Activated naive CD4-positive, alpha-beta T cell treated with anti-CD3 and anti-CD28 coated beads, Interleukin-2, amount 50 U/mL, for 24 hours (primary cell): ENCODE results near the gene TRAPPC3.
A peak's percentile ranks its signal among the peaks of the same experiment; 100 is the strongest.

Source experiments
- H3K27ac Mint-ChIP-seq: one replicate; pipeline ENCODE4 v1.8.0; 2021; ENCODE audit warnings: mild to moderate bottlenecking, mixed read lengths
- H3K27me3 Mint-ChIP-seq: one replicate; pipeline ENCODE4 v1.8.0; 2021; ENCODE audit warnings: mixed read lengths
- H3K36me3 Mint-ChIP-seq: one replicate; pipeline ENCODE4 v1.8.0; 2021; ENCODE audit warnings: mixed read lengths
- H3K4me1 Mint-ChIP-seq: one replicate; pipeline ENCODE4 v1.8.0; 2021; ENCODE audit warnings: mixed read lengths
- H3K4me3 Mint-ChIP-seq: one replicate; pipeline ENCODE4 v1.8.0; 2021; ENCODE audit warnings: mild to moderate bottlenecking, mixed read lengths
- H3K9me3 Mint-ChIP-seq: one replicate; pipeline ENCODE4 v1.8.0; 2021; ENCODE audit warnings: mixed read lengths

TRAPPC3 gene

DNA sequence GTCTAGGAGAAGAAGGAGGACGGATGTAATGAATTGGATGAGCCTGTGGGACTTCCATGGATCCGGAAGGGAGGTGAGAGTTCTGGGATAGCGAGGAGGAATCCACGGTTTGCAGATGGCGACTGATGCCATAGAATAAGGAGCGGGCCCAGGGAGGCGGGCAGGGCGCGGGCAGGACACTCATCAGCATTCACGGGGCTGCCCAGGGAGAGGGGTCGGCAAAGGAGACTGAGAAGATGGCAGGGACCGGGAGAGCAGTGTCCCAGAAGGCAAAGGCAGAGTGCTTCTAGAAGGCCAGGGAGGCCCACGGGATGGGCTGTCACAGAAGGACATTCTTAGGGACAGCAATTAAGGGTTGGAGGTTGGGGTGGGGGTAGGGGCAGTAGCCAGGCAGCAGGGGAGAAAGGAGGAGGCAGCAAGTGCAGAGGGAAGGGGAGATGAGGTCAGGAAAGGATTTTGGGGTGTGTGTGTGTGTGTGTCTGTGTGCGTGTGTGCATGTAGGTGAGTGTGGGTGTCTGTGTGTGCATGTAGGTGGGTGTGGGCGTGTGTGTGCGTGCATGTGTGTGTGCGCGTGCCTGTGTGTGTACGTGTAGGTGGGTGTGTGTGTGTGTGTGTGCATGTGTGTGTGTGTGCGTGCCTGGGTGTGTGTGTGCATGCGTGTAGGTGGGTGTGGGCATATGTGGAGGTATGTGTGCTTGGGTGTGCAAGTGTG is 23.1 kb downstream of the TRAPPC3 start:
- Mint-ChIP-seq H3K4me1 (peaks cover 22% of the 10 kb centered on the region), H3K27me3 (peaks cover 28% of the 10 kb centered on the region), H3K9me3 (no peaks in the 10 kb centered on the region), H3K36me3 (no peaks in the 10 kb centered on the region), H3K4me3 (peak overlapping the region; percentile 13), H3K27ac (peak overlapping the region; percentile 20)

DNA sequence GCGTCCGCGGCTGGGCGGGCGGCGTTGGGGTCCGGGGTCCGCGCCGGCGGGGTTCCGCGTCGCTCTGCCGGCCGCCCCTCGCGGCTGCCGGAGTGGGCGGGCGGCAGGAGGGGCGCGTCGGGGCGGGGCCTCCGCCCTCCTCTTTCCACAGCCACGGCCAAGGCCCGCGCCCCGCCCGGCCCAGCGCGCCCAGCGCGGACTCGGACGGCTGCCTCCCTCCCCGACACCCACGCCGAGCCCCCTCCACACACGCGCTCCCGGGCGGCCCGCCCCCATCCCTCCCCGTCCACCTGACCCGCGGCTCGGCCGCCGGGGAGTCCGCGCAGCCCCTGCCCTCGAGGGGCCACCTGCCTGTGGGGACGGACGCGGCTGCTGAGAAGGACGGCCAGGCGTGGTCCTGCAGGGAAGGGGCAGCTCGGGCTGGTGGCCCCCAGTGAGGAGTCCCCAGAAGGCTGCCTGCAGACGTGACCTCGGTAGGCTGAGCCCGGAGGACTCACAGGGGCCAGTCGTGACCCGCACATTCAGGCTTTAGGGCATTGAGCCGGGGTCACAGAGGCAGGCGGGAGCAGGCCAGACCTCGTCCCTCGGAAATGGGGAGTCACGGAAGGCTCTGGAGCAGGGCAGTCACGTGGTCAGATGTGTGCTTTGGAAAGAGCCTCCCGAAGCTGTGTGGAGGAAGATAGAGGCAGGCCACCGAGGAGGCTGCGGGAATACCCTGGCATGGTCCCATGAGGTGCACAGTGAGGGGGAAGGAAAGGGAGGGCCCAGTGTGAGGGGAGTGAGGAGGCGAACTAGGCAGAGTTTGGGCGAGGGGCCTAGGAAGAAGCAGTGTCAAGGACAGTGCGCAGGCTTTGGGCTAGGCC is 23.9 kb downstream of the TRAPPC3 start, which contains the start of gene COL8A2:
TSS of gene COL8A2 (minus strand) at position 94 of the 863 bp plus-strand sequence. CDS start 24,980 bp downstream, outside the sequence.
- no peaks in the 10 kb centered on the region for H3K9me3 Mint-ChIP-seq
- peaks cover 28% of the 10 kb centered on the region for H3K27me3 Mint-ChIP-seq
- H3K4me1 Mint-ChIP-seq = peaks cover 22% of the 10 kb centered on the region
- peak within 1 kb of the TSS; percentile 30 for H3K27ac Mint-ChIP-seq
- H3K36me3 Mint-ChIP-seq = no peaks in the 10 kb centered on the region
- H3K4me3 Mint-ChIP-seq = peak within 1 kb of the TSS; percentile 75

DNA sequence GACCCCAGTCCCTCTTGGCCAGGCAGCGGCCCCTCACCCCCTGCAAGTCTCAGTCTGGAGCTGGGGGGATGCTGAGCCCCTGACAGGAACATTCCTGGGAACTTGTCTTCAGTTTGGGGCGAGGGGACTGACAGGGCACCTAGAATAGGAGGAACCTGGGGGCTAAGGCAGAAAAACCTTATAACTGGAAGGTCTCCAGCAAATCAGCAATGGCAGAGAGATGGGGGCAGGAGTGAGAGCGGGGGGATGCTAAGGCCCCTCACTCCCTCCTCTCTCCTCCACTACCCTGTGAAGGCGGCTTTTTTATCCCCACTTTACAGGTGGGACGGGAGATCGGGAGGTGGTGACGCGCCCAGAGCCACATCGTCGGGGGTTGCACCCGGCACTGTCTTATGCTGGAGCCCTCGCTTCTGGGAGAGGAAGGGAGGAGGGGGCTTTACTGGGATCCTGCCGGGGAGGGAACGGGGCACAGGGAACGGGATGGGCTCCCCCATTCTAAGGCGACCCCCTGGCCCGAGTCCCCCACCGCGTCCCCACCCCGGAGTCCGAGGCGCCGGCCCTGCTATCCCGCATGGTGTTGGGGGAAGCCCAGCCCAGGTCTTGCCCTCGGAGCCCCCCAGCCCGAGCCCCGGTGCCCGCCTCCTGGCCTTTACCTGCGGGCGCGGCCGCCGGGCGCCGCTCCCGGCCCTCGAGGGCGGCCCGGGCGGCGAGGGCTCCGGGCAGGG is 24.7 kb downstream of the TRAPPC3 start:
- H3K4me3 Mint-ChIP-seq = peak overlapping the region; percentile 75

DNA sequence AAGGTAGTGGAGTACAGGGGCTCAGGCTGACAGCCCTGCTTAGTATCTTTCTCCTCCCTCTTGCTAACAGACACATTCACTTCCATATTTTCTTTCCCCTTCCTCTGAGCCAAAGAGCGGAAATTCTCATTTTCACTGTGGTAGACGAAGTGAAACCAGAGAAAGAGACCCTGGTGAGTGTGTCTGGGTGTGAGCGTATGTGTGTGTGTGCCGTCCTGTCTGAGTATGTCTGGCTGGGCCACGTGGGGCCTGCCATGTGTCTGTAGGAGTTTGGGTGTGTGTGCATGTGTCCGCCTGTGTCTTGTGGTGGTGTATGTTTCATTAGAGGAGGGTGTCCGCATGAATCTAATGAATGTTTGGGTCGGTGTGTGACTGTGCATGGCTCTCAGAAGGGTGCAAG is 25.9 kb downstream of the TRAPPC3 start:
- H3K27ac Mint-ChIP-seq = no peak overlapping the region
- H3K9me3 Mint-ChIP-seq = no peaks in the 10 kb centered on the region
- peaks cover 28% of the 10 kb centered on the region for H3K27me3 Mint-ChIP-seq
- no peaks in the 10 kb centered on the region for H3K36me3 Mint-ChIP-seq
- H3K4me1 Mint-ChIP-seq = peaks cover 22% of the 10 kb centered on the region
- peak overlapping the region; percentile 1 for H3K4me3 Mint-ChIP-seq

More for the DNA sequence above, 24.7 kb downstream of the TRAPPC3 start:
- Mint-ChIP-seq H3K36me3 (no peaks in the 10 kb centered on the region), H3K4me1 (peaks cover 22% of the 10 kb centered on the region), H3K27me3 (peaks cover 28% of the 10 kb centered on the region), H3K27ac (no peak overlapping the region), H3K9me3 (no peaks in the 10 kb centered on the region)

DNA sequence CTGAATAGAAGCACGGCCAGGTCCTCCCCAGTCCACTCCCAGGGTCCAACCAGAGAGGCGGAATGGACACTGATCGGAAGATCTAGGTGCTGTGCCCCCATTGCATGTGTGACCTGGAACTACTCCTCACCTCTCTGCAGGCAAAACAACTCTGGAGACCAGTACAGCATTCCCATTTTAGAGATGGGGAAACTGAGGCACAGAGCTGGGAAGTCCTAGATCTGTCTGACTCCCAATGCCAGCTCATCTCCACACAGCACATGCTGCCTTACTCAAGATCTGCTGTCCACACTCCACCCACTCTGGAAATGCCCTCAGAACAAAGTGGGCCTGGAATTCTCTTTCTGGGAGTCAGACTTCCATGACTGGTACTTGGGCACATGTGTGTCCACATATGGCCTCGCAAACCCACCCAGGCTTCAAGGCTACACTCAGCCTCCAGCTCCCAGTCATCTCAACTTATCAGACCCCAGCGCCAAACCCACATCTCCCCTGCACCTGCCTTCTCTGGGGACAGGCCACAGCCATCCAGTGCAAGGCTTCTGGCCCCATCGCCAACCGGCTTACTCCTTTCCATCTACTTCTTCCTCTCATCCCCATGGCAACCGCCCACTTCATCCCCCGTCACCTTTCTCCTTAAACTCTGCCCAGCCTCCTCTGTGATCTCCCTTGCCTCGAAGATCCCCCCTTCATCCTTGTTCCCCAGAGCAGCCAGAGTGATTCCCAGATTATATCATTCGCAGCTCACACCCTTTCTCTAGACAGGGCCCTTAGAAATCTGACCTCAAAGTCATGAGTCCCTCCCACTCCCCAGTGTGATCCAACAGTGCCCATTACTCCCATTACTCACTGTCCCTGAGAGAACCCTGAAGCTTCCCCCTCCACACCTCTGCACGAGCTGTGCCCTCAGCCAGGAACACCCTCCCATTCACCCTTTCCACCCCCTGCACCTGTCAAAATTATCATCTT is 26.9 kb downstream of the TRAPPC3 start:
- Mint-ChIP-seq H3K4me1 (peaks cover 22% of the 10 kb centered on the region), H3K9me3 (no peaks in the 10 kb centered on the region), H3K27me3 (peaks cover 28% of the 10 kb centered on the region), H3K27ac (peak overlapping the region; percentile 54), H3K4me3 (no peak overlapping the region), H3K36me3 (no peaks in the 10 kb centered on the region)

DNA sequence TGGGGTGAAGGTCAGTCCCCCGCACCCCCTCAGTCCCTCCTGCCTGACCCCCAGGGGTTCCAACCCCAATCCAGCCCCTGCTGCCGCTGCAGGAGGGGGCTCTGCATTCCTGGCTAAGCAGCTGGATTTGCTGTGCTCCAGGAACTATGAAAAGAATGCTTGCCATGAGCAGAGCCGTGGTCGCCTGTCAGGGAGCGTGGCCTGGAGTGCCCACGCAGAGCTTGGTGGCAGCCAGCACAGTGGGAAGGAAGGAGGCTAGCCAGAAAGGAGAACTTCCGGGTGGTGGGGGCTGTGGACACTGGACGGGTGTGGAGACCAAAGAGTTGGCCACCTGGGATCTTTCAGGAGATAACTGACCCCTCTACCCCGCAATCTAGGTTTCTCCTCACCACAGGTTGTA is 29.8 kb downstream of the TRAPPC3 start:
- H3K36me3 Mint-ChIP-seq = no peaks in the 10 kb centered on the region
- H3K27ac Mint-ChIP-seq = no peak overlapping the region
- no peaks in the 10 kb centered on the region for H3K9me3 Mint-ChIP-seq
- H3K4me3 Mint-ChIP-seq = no peak overlapping the region
- peaks cover 9% of the 10 kb centered on the region for H3K4me1 Mint-ChIP-seq
- peaks cover 20% of the 10 kb centered on the region for H3K27me3 Mint-ChIP-seq

DNA sequence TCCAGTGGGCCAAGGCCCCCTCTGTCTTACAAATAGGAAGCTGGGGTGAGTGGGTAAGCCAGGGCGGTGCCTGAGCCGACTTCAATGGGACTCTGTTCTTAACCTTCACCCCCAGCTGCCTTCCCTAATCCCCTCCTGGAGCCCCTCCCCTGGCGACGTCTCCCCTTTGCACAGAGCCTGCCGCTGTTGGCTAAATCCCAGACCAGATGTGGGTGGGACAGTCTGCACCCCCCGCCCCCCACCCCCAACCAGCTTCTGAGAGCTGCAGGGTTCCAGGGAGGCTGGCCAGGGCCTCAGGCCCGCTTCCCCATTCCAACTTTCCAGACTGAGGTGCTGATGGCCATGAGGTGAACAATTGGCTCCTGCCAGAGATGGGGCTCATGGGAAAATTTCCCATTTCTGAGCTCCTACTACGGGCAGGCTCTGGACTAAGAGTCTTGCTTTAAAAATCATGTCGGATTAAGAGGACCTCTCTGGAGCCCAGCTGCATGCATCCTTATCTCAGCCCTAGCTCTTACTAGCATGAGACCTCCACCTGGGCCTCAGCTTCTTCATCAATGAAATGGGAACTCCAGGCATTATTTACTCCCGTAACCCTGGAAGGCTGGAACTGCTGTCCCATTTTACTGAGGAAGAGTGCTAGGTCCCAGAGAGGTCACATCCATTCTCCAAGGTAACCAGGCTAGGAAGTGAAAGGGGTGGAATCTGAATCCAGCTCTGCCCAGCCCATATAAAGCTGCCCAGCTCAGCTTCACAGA is 30.7 kb downstream of the TRAPPC3 start:
- no peaks in the 10 kb centered on the region for H3K9me3 Mint-ChIP-seq
- H3K27me3 Mint-ChIP-seq = peaks cover 13% of the 10 kb centered on the region
- no peaks in the 10 kb centered on the region for H3K36me3 Mint-ChIP-seq
- H3K4me3 Mint-ChIP-seq = no peak overlapping the region
- no peak overlapping the region for H3K27ac Mint-ChIP-seq
- H3K4me1 Mint-ChIP-seq = peaks cover 5% of the 10 kb centered on the region

DNA sequence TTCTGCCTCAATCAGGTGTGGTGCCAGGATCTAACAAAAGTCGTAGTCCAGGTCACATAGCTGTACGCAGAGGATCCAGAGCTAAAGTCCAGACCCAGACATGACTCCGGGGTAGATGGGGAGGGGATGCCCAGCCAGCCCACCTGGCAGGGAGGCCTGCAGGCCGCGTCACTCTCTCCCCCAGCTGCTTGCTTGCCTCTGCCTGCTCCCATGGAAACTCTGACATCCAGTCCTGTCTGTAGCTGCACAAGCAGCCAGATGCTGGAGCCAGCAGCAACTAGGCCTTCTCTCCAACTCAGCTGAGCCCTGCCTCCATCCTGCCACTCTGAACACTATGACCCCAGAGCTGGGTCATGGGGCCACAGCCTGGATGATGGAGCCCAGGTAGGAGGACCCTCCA is 32.4 kb downstream of the TRAPPC3 start:
- peaks cover 4% of the 10 kb centered on the region for H3K4me1 Mint-ChIP-seq
- H3K27me3 Mint-ChIP-seq = peaks cover 3% of the 10 kb centered on the region
- no peak overlapping the region for H3K4me3 Mint-ChIP-seq
- no peaks in the 10 kb centered on the region for H3K9me3 Mint-ChIP-seq
- H3K27ac Mint-ChIP-seq = no peak overlapping the region
- H3K36me3 Mint-ChIP-seq = no peaks in the 10 kb centered on the region

DNA sequence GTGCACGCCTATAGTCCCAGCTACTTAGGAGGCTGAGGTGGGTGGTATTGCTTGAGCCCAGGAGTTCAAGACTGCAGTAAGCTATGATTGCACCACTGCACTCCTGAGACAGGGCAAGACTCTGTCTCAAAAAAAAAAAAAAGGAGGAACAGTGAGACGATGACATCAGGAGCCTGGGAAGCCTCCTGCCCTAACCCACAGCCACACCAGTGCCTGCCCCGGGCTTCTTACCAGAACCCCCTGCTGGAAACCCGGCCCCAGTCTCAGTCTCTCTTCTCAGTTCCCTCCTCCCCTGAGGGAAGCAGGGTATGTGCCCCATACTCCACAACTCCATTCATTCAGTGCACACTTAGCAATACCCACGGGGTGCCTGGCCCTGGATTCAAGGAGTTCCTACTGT is 33.4 kb downstream of the TRAPPC3 start:
- Mint-ChIP-seq H3K36me3 (no peaks in the 10 kb centered on the region), H3K9me3 (no peaks in the 10 kb centered on the region)

DNA sequence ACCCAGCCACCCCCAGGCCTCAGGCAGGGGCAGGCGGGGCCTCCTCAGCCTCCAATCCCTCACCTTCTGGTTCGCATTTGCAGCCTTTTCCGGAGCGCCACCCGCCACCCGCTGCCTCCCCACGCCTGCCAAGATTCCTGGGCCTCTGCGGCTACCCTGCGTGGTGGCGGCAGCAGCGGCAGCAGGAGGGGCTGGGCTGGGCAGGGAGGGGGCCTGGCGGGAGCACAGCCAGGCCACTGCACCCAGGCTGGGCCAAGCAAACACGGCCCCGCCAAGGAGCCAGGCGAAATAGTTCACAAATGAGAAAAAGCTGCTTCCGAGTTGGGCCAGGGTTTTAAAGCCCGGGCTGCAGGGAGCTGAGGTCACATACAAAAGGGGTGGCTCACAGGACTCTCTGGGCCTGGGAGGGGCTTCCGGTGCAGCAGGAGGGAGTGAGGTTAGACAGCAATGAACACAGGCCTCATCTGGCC is 34.1 kb downstream of the TRAPPC3 start:
- peaks cover 14% of the 10 kb centered on the region for H3K4me1 Mint-ChIP-seq
- H3K27me3 Mint-ChIP-seq = no peaks in the 10 kb centered on the region
- no peaks in the 10 kb centered on the region for H3K9me3 Mint-ChIP-seq
- H3K4me3 Mint-ChIP-seq = no peak overlapping the region
- no peaks in the 10 kb centered on the region for H3K36me3 Mint-ChIP-seq
- no peak overlapping the region for H3K27ac Mint-ChIP-seq

More for the DNA sequence above, 33.4 kb downstream of the TRAPPC3 start:
- peaks cover 13% of the 10 kb centered on the region for H3K4me1 Mint-ChIP-seq
- H3K27me3 Mint-ChIP-seq = no peaks in the 10 kb centered on the region
- no peak overlapping the region for H3K4me3 Mint-ChIP-seq
- H3K27ac Mint-ChIP-seq = no peak overlapping the region

DNA sequence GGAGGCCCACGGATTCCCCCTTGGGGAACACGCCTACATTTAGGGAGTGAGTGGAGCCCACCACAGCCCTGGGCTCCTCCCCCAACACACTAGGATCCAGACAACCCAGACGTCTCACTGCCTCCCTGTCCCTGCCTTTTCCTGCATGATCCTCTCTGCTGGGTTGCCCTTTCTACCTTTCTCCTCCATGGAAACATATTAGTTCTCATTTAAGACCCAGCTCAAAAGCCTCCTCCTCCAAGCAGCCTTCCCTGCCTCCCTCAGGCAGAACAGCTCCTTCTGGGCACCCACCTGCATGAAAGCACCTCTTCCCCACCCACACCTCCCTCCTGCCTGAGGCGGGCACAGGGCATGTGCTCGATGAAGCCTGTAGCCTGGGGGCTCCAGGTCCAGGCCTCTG is 34.9 kb downstream of the TRAPPC3 start:
- Mint-ChIP-seq H3K4me3 (no peak overlapping the region), H3K27me3 (no peaks in the 10 kb centered on the region), H3K36me3 (no peaks in the 10 kb centered on the region), H3K9me3 (no peaks in the 10 kb centered on the region), H3K4me1 (peaks cover 19% of the 10 kb centered on the region), H3K27ac (no peak overlapping the region)

DNA sequence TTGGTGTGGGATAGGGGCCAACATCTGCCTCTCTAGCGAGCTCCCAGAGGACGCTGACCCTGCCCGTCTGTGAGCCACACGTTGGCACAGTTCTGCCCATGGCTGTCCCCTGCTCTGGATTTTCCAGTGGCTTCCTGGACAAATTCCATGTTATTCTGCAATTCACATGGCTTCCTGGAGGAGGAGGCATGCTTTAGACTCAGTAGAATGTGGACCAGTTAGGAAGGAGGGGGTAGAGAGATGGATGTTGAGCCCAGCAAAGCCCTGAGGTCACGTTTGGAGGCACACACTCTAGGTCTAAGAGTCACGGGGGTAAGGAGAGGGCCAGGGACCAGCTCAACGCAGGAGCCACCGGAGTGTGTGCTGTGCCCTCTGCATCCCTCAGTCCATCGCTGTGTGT is 36.5 kb downstream of the TRAPPC3 start:
- Mint-ChIP-seq H3K27me3 (no peaks in the 10 kb centered on the region), H3K4me1 (peaks cover 34% of the 10 kb centered on the region), H3K36me3 (no peaks in the 10 kb centered on the region), H3K27ac (no peak overlapping the region), H3K4me3 (no peak overlapping the region), H3K9me3 (no peaks in the 10 kb centered on the region)

DNA sequence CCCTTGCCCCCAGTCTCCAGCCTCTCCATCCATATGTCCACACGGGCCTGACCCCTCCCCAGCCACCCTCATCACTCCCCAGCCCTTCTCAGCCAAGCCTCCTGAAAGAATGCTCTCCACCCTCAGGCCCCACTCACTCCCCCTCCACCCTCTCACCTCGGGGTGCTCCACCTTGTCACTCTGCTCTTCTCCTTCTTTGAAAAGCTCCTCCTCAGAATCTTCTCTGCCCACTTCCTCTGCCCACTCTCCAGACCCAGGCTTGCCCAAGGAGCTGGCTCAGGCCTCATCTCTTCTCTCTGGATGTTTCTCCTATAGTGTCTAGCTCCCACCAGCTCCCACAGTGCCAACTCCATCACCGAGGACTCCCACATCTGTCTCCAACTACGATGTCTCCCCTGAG is 38.1 kb downstream of the TRAPPC3 start:
- H3K9me3 Mint-ChIP-seq = no peaks in the 10 kb centered on the region
- no peaks in the 10 kb centered on the region for H3K27me3 Mint-ChIP-seq
- H3K4me3 Mint-ChIP-seq = no peak overlapping the region
- peak overlapping the region; percentile 55 for H3K27ac Mint-ChIP-seq
- no peaks in the 10 kb centered on the region for H3K36me3 Mint-ChIP-seq
- H3K4me1 Mint-ChIP-seq = peaks cover 36% of the 10 kb centered on the region

DNA sequence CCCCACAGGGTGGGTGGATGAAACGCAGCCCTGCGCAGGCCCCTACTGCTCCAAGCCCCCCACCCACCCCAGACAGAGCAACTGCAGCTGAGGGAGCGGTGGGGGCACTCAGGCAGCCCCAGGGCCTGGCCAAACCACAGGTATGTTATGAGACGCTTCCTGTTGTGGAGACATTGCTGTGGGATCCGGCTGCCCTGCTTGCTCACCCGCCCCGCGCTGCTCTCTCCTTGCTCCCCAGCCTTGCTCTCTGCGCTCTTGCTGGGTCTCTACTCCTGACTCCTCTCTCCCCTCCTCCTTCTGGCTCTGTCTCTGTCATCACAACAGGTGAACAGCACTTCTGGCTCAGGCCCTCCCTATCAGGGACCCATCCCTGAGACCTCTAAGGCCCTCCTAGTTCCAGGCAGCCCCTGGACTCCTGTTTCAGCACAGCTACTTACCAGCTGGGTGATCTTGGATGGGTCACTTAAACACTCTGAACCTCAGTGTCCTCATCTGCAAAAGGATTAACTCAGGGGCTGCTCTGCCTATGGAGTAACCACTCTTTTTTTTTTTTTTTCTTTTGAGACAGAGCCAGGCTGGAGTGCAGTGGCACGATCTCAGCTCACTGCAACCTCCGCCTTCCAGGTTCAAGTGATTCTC is 40.1 kb downstream of the TRAPPC3 start:
- peaks cover 36% of the 10 kb centered on the region for H3K4me1 Mint-ChIP-seq
- H3K27me3 Mint-ChIP-seq = no peaks in the 10 kb centered on the region
- H3K27ac Mint-ChIP-seq = peak overlapping the region; percentile 43
- H3K4me3 Mint-ChIP-seq = peak overlapping the region; percentile 37
- H3K36me3 Mint-ChIP-seq = no peaks in the 10 kb centered on the region
- no peaks in the 10 kb centered on the region for H3K9me3 Mint-ChIP-seq
